Astrocyte (in vitro differentiated cells and primary cell): ENCODE results near the gene CRY2. TPM values are rescaled to one million over a fixed set of nuclear protein-coding genes. Genes with fewer than 3 reads are reported as not detected.

Source experiments
- DNase-seq: peaks from one replicate; pipeline ENCODE4 v3.0.0-alpha.2; 2010; ENCODE audit warnings: low read depth
- FAIRE-seq: peaks from 2 replicates; lab custom pipeline; 2011; peaks lifted over from hg19 to GRCh38; lab: Jason Lieb, UNC
- H2AFZ ChIP-seq: 2 replicates; pipeline ENCODE4 v1.6.0; 2012; ENCODE audit warnings: low read depth, low read length, inconsistent platforms
- H3K27ac ChIP-seq: 2 replicates; pipeline ENCODE4 v1.5.1; 2011; ENCODE audit warnings: low read depth, low read length, inconsistent platforms
- H3K27me3 ChIP-seq: 2 replicates; pipeline ENCODE4 v1.6.0; 2011; ENCODE audit warnings: low read length, inconsistent platforms; ENCODE audit not compliant: insufficient read depth
- H3K36me3 ChIP-seq: 2 replicates; pipeline ENCODE4 v1.5.1; 2011; ENCODE audit warnings: low read length, inconsistent platforms; ENCODE audit not compliant: insufficient read depth
- H3K4me1 ChIP-seq: 2 replicates; pipeline ENCODE4 v1.5.1; 2011; ENCODE audit warnings: low read length, inconsistent platforms; ENCODE audit not compliant: insufficient read depth
- H3K4me2 ChIP-seq: 2 replicates; pipeline ENCODE4 v1.6.0; 2012; ENCODE audit warnings: low read length, inconsistent platforms
- H3K4me3 ChIP-seq: 2 replicates; pipeline ENCODE4 v1.5.1; 2011; ENCODE audit warnings: low read depth, mild to moderate bottlenecking, low read length, inconsistent platforms; ENCODE audit not compliant: insufficient read depth
- H3K79me2 ChIP-seq: 2 replicates; pipeline ENCODE4 v1.6.0; 2012; ENCODE audit warnings: mild to moderate bottlenecking, low read length, inconsistent platforms; ENCODE audit not compliant: insufficient read depth
- H3K9ac ChIP-seq: 2 replicates; pipeline ENCODE4 v1.6.0; 2012; ENCODE audit warnings: mild to moderate bottlenecking, low read length, inconsistent platforms
- H3K9me3 ChIP-seq: 2 replicates; pipeline ENCODE4 v1.5.1; 2012; ENCODE audit warnings: low read depth, mild to moderate bottlenecking, low read length, inconsistent platforms; ENCODE audit not compliant: insufficient read depth
- H4K20me1 ChIP-seq: 2 replicates; pipeline ENCODE4 v1.6.0; 2012; ENCODE audit warnings: low read length, inconsistent platforms; ENCODE audit not compliant: insufficient read depth
- H3K27ac Mint-ChIP-seq: one replicate; pipeline ENCODE4 v1.8.0; 2021; ENCODE audit warnings: mild to moderate bottlenecking, mixed read lengths; ENCODE audit not compliant: unreplicated experiment
- H3K27me3 Mint-ChIP-seq: one replicate; pipeline ENCODE4 v1.8.0; 2021; ENCODE audit warnings: low read depth, mixed read lengths; ENCODE audit not compliant: unreplicated experiment
- H3K36me3 Mint-ChIP-seq: one replicate; pipeline ENCODE4 v1.8.0; 2021; ENCODE audit warnings: low read depth, mixed read lengths; ENCODE audit not compliant: unreplicated experiment
- H3K4me1 Mint-ChIP-seq: one replicate; pipeline ENCODE4 v1.8.0; 2021; ENCODE audit warnings: low read depth, mixed read lengths; ENCODE audit not compliant: unreplicated experiment
- H3K4me3 Mint-ChIP-seq: one replicate; pipeline ENCODE4 v1.8.0; 2021; ENCODE audit warnings: mild to moderate bottlenecking, moderate library complexity, mixed read lengths; ENCODE audit not compliant: unreplicated experiment
- H3K9me3 Mint-ChIP-seq: one replicate; pipeline ENCODE4 v1.8.0; 2021; ENCODE audit warnings: mild to moderate bottlenecking, mixed read lengths; ENCODE audit not compliant: unreplicated experiment
- EZH2 ChIP-seq: IDR thresholded peaks from 2 replicates; pipeline ENCODE4 v1.6.1; 2012; ENCODE audit warnings: mild to moderate bottlenecking, low read length, inconsistent platforms; ENCODE audit not compliant: insufficient read depth
- total RNA-seq: library from RNA; stranded (reverse); gene quantifications from 2 replicates; pipeline ENCODE4 v1.2.1, GENCODE V29; 2021
- TF ChIP-seq, protein P1 (sequence below): IDR thresholded peaks from 2 replicates; pipeline ENCODE4 v1.5.1; 2011; ENCODE audit warnings: low read depth, mild to moderate bottlenecking, inconsistent platforms, low read length, moderate library complexity; ENCODE audit not compliant: insufficient read depth

Gene CRY2
- total RNA-seq, 1 donor from 2014 or later: 16.9 TPM

GRCh38 chr11:45827123-45827522, 20.2 kb upstream of the CRY2 start:
- H3K27ac Mint-ChIP-seq: no peak overlapping the region
- H3K9me3 ChIP-seq: no peaks in the 10 kb centered on the region
- no peaks in the 10 kb centered on the region for H3K36me3 Mint-ChIP-seq
- peaks cover 22% of the 10 kb centered on the region for H3K27me3 ChIP-seq
- TF ChIP-seq, protein P1, sequence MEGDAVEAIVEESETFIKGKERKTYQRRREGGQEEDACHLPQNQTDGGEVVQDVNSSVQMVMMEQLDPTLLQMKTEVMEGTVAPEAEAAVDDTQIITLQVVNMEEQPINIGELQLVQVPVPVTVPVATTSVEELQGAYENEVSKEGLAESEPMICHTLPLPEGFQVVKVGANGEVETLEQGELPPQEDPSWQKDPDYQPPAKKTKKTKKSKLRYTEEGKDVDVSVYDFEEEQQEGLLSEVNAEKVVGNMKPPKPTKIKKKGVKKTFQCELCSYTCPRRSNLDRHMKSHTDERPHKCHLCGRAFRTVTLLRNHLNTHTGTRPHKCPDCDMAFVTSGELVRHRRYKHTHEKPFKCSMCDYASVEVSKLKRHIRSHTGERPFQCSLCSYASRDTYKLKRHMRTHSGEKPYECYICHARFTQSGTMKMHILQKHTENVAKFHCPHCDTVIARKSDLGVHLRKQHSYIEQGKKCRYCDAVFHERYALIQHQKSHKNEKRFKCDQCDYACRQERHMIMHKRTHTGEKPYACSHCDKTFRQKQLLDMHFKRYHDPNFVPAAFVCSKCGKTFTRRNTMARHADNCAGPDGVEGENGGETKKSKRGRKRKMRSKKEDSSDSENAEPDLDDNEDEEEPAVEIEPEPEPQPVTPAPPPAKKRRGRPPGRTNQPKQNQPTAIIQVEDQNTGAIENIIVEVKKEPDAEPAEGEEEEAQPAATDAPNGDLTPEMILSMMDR: no peak
- TF ChIP-seq EZH2: no peak
- peaks cover 49% of the 10 kb centered on the region for H3K27me3 Mint-ChIP-seq
- no peaks in the 10 kb centered on the region for H4K20me1 ChIP-seq
- FAIRE-seq (no peak), DNase-seq (no peak)
- H3K36me3 ChIP-seq: no peaks in the 10 kb centered on the region
- H3K79me2 ChIP-seq: no peaks in the 10 kb centered on the region
- no peak overlapping the region for H3K4me3 ChIP-seq
- no peak overlapping the region for H3K27ac ChIP-seq
- no peak overlapping the region for H2AFZ ChIP-seq
- H3K4me1 Mint-ChIP-seq: peaks cover 11% of the 10 kb centered on the region
- H3K9ac ChIP-seq: no peak overlapping the region
- H3K4me3 Mint-ChIP-seq: no peak overlapping the region
- no peak overlapping the region for H3K4me2 ChIP-seq
- peaks cover 6% of the 10 kb centered on the region for H3K9me3 Mint-ChIP-seq
- no peaks in the 10 kb centered on the region for H3K4me1 ChIP-seq

DNA sequence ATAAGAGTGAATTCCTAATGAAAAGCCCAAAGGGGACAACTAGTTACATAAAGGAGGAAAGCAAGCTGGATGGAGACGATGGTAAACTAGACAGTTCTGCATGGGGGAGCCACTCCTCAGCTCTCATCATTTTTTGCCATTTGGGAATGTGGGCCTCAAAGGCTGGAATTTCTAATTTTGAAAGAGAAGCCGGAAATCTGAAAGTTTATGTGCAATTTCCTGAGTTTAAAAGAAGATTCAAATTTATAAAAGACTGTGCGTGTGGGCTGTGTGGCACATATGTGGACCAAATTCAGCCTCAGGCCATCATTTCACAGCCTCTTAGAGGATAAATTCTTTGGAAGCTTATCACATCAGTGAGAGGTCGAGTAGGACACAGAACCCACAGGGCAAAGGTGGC, 18.3 kb upstream of the CRY2 start:
- Histone ChIP-seq H3K36me3 (no peaks in the 10 kb centered on the region), H3K9ac (no peak overlapping the region), H3K79me2 (no peaks in the 10 kb centered on the region), H4K20me1 (no peaks in the 10 kb centered on the region), H3K4me2 (no peak overlapping the region), H2AFZ (no peak overlapping the region), H3K27me3 (peaks cover 22% of the 10 kb centered on the region), H3K27ac (no peak overlapping the region), H3K4me1 (no peaks in the 10 kb centered on the region), H3K9me3 (no peaks in the 10 kb centered on the region), H3K4me3 (no peak overlapping the region)
- no peak for TF ChIP-seq EZH2
- TF ChIP-seq, protein P1: no peak
- Mint-ChIP-seq H3K27ac (no peak overlapping the region), H3K36me3 (peaks cover 2% of the 10 kb centered on the region), H3K4me1 (peaks cover 5% of the 10 kb centered on the region), H3K9me3 (peaks cover 6% of the 10 kb centered on the region), H3K27me3 (peaks cover 53% of the 10 kb centered on the region), H3K4me3 (no peak overlapping the region)
- DNase-seq (no peak), FAIRE-seq (no peak)

- H3K27me3 ChIP-seq: peaks cover 26% of the 10 kb centered on the region
- TF ChIP-seq, protein P1: no peak
- no peak for TF ChIP-seq EZH2
- no peaks in the 10 kb centered on the region for H3K79me2 ChIP-seq
- no peak overlapping the region for H3K4me3 ChIP-seq
- no peaks in the 10 kb centered on the region for H4K20me1 ChIP-seq
- no peak overlapping the region for H2AFZ ChIP-seq
- no peak for DNase-seq
- no peak overlapping the region for H3K27ac ChIP-seq
- peaks cover 4% of the 10 kb centered on the region for H3K4me1 Mint-ChIP-seq
- peaks cover 55% of the 10 kb centered on the region for H3K27me3 Mint-ChIP-seq
- peaks cover 6% of the 10 kb centered on the region for H3K9me3 Mint-ChIP-seq
- H3K4me3 Mint-ChIP-seq: no peak overlapping the region
- no peak overlapping the region for H3K9ac ChIP-seq
- FAIRE-seq: no peak
- H3K4me2 ChIP-seq: no peak overlapping the region
- no peaks in the 10 kb centered on the region for H3K4me1 ChIP-seq
- no peaks in the 10 kb centered on the region for H3K36me3 ChIP-seq
- H3K27ac Mint-ChIP-seq: no peak overlapping the region
- peaks cover 2% of the 10 kb centered on the region for H3K36me3 Mint-ChIP-seq
- H3K9me3 ChIP-seq: no peaks in the 10 kb centered on the region
Observed at GRCh38 chr11:45830596-45830995, 16.7 kb upstream of the CRY2 start.
